ENCODE data around the gene CHID1.

The CHID1 gene

DNA sequence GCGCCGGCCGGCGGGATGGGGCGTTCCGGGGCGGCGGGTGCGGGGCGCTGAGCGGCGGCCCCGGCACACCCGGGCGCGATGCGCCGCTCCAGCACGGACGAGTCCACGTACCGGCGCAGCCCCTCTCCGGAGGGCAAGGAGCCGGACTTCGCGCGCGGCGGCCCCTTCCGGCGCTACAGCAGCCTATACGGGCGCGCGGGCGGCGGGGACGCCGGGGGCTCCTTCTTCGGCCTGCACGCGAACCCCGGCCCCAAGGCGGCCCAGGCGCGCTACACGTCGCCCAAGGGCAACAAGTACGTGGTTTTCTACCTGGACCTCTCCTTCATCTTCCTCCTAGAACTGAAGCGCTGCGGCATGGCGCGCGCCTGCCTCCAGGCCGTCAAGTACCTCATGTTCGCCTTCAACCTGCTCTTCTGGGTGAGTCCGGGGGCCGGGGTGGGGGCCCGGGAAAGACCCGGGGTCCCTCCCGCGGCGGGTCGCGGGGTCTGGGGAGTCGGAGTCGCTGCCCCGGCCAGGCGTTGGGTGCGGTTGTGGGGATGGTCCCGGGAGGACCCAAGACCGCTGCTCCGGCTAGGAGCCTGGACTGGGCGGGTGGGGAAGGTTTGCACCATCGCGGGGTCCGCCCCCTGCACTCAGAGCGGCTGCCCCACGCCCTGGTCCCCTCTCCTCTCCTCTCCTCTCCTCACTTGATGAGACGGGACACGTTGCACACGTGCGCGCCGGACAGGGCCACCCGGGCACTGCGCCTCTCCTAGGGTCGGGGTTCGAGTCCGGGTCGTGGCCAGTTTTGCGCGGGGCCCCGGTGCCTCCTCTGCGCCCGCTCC, 60.4 kb downstream of the CHID1 start:
- no peak for DNase-seq
- no peak for ATAC-seq

DNA sequence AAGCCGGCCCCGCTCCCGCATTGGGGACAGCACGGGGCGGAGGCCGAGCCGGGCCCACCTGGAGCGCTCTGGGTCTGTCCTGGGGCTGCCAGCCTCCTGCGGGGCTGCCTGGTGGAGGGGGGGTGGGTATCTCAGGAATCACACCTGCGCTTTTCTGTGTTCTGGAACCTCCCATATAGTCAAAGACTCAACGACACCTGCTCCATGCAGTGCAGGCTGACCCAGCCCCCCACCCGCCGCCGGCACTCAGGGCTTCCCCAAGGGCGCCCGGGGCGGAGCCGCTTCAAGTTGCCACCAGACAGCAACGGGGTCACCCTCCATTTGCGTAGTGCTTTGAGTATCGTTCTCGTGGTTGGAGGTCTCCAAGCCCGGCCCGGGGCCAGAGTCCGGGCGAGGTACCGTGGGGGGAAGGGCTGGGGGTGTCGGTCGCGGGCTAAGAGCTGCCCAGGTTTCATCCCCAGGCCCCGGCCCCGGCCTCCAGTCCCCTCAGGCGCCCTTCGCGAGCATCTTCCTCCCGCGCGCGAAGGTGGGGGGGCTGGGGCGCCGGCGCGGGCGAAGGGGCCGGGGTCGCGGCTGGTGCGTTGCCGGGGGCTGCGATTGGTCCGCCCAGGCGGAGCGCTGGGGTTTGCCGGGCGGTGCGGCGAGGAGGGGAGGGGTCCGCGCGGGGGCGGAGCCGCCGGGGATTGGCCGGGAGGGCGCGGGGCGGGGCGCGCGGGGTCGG, 61.3 kb downstream of the CHID1 start:
- no peak for ATAC-seq

DNA sequence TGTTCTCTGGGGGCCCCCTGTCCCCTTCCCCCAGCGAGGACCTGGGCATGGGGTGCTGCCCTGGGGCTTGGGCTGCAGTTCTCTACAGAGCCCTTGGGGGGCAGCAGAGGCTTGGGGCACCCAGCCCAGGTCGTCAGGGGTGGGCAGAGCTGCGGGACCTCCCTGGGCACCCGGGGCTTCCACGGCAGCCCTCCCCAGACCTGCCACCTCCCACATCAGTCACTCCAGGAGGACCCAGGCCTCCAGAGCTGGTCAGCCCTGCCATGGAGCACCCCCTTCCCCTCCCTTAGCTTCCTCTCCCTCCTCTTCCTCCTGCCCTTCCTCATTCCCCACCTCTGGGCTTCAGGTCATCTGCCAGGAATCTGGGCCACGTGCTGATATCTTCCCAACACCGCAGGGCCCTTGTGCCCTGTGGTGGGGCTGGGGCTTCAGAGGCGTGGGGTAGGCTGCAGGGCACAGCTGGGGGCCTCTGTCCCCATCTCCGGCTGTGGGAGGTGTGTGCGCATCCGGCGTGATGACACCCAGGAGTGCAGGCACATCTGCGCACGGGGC, 62.2 kb downstream of the CHID1 start:
- ATAC-seq (peak; percentile 56), DNase-seq (peak; percentile 81)

More for the DNA sequence above, 61.3 kb downstream of the CHID1 start:
- peak; percentile 43 for DNase-seq

DNA sequence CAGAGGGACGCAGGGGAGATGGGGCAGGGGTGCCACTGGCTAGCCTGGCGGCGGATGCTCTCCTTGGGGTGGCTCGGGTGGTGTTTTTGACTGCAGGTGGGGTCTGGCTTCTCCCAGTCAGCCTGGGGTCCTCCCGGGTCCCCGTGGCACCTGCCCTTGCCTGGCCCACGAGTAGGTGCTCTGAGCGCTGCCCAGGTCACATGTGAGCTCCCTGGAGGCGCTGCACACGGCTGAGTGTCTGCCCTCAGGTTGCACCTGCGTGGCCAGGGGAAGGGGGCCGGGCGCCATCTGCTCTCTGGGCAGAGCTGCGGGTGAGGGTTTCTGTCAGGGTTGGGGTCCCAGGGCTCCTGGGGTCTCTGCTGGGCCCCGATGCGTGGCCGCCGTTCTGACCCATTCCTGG, 62.7 kb downstream of the CHID1 start:
- ATAC-seq = no peak
- no peak for DNase-seq

DNA sequence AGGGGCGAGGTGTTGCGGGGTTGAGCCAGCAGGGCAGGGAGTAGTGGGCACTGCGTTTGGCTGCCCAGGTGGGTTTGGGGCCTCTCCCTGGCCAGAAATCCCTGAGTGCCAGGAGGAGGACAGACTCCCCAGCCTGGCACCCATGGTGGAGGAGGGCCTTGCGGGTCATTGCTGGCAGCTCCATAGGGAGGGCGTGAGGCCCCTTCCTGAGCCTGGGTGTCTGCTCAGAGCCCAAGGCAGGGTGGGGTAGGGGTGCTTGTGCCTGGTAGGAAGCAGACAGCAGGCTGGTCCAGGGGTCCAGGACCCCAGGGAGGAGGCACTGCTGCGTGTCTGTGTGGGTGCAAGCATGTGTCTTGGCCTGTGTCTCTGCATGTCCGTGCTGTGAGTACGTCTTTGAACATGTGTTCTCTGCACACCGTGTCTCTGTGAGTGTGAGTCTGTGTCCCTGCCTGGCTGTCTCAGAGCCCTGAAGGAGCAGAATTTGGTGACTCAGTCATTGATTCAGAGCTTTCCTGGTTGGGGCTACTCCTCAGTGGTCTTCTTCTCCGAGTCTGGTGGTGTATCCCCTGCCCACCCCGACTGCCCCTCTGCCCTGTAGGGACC, 64.0 kb downstream of the CHID1 start:
- DNase-seq (no peak), ATAC-seq (no peak)

DNA sequence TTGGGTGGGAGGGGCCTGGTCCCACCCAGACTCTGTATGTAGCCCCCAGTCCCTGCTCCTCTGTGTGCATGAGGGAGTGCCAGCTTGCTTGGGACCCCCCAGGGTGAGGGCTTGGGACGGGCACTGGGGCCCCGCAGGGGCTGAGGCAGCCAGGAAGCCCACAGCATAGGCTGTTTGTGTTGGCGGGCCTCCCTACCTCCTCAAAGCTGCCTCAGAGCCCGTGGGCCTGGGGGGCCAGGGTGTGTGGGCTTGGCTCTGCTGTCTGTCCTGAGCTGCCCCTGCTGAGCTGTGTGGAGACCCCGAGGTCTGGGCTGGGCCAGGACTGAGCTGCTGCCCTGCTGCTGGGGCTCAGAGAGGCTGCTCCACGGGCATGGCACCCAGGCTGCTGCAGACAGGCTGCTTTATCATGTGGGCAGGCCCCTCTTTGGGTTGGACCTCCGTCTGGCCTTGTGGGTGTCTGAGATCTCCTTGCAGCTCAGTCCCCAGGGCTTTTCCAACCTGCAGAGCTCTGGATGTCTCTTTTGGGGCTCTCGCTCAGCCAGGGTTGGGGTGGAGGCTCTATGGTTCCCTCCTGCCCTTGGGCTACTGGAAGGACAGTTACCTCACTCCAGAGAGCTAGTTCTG, 64.6 kb downstream of the CHID1 start:
- DNase-seq (no peak), ATAC-seq (no peak)

DNA sequence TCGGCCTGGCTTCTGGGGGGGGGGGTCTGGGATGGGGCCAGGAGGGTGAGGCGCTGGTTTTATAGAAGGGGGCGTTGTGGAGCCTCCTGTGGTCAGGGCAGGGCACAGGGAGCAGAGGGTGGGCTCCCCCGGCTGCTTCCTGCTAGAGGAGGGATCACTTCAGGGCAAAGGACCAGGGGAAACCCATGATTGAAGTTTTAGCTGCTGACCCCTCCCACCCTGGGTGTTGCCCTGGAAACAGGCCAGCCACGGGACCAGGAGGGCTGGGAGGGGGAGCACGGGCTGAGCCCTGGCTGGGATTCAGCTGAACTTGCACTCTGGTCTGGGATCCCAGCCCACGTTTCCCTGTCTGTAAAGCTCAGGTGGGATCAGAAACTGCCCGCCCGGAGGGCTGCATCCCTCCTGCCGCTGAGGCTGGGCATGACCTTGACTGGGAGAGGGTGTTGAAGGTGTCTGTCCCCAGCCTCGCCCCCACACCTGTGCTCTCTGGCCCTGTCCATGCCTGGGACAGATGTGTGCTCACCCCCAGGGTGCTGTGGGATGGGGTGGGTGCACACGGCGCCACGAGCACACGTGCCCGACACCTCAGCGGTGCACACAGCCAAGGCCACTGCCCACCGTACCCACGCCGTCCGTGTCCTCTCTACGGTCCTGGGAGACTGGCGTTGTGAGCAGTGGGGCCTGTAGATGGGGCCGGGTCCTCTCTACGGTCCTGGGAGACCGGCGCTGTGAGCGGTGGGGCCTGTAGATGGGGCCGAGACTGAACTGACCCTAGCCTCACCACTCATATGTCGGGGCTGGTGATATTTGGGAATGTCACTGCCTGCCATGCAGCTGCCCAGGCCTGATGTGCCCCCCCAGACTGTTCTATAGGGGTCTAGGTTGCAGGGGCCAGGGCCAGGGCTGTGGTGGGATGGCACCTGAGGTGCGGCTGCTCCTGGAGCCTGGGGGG, 65.6 kb downstream of the CHID1 start:
- peak; percentile 57 for DNase-seq

DNA sequence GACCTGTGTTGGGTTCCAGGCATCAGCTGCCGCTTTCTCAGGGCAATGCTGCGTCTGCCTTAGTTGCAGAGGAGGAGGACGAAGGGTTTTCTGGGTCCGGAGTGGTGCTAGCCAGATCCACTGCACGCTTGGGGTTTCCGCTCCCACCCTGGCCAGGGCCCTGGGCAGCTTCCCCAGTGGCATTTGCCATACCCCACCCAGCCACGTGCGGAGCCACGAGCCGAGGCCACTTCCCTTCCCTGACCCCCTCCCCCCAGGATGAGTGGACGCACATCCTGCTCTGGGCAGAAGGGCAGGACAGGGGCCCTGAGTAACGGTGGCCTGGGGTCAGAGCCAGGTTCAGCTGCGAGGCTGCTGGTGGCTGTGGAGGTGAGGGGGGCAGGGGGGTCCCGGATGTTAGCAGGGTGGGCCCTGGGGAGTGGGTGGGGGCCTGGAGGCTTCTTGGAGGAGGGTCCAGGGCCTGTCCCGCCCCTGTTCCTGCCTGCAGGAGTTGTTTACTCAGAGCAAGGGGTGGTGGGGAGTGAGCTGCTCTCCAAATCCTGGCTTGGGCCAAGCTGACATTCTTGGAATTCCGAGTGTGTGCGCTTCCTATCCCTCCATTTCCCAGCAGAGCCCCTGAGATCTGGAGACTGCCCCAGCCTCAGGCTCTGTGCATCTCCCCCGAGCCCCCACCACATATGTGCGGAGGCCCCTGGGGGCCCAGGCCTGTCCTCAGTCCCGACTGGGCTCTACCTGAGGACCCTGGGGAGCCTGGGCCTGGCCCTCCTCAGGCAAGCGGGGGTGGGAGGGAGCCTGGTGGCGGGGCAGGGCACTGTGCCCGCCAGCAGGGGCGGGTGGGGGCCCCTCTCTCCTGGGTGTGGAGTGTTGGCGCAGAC, 66.6 kb downstream of the CHID1 start:
- ATAC-seq (no peak), DNase-seq (peak; percentile 46)

More for the DNA sequence above, 65.6 kb downstream of the CHID1 start:
- no peak for ATAC-seq

DNA sequence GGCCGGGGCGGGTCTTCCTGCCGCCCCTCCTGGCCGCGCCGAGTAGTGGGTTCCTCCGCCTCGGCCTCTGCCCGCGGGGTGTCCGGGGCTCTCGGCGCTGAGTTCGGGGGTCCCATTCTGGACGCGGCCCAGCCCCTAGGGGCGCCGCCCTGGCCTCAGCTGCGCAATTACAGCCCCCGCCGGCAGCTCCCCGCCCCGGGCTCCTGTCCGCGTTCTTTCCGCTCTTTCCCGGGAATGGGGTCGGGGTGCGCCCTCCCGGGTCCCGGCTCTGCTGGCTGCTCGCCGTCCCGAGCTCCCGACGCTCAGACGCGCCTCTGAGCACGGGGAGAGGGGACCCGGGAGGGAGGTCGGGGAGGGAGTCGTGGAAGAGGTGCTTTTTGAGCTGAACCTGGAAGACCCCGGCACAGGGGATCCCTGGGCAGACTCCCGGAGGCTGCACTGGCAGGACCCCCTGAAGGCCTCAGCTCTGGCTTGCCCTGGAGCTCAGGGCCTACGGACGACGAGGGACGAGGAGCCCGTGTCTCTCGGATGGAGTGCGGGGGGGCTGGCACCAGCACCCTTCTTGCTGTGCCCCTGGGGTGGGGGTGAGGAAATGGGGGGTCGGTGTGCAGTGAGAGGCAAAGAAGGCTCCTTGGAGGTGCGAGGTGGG, 67.4 kb downstream of the CHID1 start:
- ATAC-seq (no peak), DNase-seq (no peak)

DNA sequence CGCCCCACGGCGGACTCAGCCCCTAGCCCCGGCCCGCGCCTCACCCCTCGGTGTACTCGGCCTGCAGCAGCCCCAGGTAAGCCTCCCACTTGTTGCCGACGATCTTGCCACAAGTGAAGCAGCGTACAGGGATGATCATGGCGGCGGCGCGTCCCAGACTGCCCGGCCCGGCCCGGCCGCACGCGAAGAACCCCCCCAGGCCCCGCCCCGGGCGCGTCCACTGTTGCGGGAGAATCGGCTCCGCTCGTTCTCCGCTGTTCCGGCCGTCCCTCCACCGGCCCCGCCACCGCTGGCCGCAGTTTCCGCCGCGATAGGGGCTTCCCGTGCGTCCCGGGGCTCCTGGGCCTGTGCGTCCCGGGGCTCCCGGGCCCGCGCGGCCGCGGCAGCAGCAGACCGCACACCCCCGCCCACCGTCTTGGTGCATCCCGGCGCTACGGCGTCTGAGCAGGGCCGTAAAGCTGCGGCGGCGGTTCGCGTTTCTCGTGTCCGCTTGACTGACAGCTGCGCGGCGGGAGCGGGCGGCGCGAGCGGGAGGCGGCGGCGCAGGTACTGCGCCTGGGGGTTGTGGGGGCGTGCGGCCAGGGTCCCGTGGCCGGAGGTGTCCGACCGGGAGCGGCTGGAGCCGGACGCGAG, 68.1 kb downstream of the CHID1 start, which contains the start of the genes POLR2L and TSPAN4:
POLR2L (minus strand) TSS at position 160 of the 633 bp plus-strand sequence; CDS start at position 139, 21 bp downstream.
TSPAN4 (plus strand) TSS at position 483 of the 633 bp plus-strand sequence. CDS start 7,453 bp downstream, outside the sequence.
- peak; percentile 93 for DNase-seq
- peak; percentile 70 for ATAC-seq

DNA sequence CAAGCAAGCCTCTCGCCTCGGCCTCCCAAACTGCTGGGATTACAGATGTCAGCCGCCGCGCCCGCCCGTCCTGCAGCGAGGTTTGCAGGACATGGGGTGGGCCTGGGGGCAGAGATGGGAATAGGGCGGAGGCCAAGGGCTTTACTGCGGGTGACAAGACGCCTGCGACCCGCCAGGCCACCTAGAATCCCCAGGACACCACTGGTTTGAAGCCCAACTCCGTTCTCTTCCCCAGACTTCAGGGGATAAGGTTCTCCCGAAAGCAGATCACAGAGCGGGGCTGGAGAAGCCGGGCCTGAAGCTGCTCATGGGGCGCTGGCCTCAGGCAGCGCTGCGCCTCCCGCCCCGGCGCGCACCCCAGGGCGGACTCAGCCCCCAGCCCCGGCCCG, 68.6 kb downstream of the CHID1 start:
- ATAC-seq = peak; percentile 13

DNA sequence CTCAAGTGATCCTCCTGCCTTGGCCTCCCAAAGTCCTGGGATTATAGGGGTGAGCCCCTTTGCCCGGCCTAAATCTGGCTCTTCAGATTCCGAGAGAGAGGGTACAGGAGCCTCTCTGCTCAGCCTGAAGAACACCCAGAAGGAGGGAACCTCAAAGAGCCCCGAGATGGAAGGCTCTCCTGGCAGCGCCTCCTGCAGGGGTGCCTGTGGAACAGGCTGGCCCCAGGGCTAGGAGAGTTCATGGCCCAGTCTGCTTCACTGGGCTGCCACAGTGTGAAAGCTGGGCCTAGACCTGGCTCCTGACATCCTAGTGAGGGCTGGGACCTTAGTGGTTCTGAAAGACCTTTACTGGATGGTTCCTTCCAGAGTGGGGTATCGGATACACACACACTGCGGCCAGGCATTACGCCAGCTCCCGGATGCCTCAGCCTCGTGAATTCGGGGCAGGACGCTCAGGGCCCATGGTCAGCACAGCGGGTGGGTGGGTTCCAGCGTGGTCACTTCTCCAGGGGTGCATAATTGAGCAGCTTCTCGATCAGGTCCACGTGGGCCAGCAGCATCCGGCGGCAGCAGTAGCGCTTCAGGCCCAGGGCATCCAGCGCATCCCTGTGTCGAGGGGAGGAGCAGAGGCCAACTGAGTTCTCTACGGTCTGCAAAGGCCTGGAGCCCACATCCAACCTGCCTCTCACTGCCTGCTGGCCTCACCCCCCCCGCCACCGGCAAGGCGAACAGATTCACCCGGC, 70.6 kb downstream of the CHID1 start:
- DNase-seq (no peak), ATAC-seq (no peak)

More for the DNA sequence above, 68.6 kb downstream of the CHID1 start:
- no peak for DNase-seq

DNA sequence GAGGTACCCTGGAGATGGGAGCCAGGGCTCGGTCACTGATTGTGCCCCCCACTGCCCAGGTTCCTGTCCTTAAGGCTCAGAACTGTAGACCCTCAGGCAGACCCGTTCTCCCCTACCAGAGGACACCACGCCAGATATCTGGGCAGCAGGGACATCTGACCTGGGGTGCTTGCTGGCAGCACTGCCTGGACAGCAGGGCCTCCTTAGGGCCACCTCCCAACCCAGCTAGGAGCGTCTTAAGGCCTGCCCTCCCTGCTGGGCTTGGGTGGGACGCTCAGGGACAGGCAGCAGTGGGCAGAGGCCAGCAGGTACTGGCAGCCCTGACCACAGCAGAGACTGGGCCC, 71.4 kb downstream of the CHID1 start:
- ATAC-seq (no peak), DNase-seq (no peak)

DNA sequence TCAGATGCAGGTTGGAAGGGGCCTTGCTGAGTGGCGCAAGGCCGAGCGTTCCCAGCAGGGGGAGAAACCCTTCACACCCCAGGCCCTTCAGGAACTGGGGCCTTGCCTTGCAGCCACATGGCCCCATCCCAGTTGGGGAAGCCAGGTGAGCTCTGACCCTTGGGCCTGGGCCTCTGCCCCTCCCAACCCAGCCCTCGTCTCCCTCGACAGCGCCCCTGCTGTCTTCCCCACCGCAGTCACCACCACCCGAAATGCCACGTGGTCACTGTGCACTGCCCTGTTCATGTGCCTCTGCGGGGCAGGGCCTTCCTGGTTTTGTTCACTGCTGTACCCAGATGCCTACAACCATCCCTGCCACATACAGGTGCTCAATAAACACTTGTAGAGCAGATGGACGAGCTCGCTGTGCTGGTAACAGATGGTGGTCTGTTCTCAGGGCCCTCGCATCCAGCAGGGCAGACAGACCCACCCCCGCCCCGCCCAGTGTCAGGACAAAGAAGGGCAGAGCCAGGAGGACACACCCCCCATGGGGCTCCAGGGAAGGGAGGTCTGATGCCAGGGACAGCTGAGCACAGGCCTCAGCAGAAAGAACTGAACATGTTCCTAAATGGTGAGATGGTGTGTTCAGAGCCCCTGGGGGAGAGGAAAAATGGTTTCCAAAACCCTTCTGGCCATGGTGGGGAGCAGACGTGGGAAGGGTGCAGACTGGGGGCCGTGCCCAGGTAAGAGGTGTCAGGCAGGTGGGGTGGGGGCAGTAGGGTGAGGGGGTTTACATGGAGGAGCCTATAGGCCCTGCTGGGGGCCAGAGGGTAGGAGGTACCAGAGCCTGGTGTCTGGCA, 72.0 kb downstream of the CHID1 start:
- ATAC-seq = no peak
- no peak for DNase-seq

DNA sequence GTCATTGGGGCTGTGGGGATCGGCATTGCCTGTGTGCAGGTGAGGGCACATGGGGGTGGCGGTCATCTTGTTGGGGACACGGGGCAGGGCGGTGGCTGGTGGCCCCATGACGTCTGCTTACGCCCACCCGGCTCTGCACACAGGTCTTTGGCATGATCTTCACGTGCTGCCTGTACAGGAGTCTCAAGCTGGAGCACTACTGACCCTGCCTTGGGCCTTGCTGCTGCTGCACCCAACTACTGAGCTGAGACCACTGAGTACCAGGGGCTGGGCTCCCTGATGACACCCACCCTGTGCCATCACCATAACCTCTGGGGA, 72.7 kb downstream of the CHID1 start:
- DNase-seq (no peak), ATAC-seq (no peak)

DNA sequence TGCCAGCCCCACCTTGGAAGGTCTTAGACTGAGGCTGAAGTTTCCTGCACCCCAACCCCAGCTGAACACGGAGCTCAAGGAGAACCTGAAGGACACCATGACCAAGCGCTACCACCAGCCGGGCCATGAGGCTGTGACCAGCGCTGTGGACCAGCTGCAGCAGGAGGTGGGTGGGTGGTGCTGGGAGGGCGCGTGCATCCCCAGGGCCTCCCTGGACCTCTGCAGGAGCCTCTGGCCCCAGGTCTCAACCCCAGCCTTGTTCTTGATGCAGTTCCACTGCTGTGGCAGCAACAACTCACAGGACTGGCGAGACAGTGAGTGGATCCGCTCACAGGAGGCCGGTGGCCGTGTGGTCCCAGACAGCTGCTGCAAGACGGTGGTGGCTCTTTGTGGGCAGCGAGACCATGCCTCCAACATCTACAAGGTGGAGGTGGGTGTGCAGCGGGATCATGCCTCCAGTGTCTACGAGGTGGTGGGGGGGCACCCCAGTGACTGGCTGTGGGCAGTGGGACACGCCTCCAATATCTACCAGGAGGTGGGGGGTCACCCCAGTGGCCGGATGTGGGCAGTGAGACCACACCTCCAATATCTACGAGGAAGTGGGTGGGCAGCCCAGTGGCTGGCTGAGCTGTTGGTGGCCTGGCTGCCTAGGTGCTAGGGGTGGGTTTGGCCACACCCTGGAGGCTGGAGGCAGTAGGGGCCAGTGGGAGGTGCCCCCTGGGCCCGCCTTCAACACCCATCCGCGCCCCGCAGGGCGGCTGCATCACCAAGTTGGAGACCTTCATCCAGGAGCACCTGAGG, 73.2 kb downstream of the CHID1 start:
- DNase-seq (no peak), ATAC-seq (no peak)

DNA sequence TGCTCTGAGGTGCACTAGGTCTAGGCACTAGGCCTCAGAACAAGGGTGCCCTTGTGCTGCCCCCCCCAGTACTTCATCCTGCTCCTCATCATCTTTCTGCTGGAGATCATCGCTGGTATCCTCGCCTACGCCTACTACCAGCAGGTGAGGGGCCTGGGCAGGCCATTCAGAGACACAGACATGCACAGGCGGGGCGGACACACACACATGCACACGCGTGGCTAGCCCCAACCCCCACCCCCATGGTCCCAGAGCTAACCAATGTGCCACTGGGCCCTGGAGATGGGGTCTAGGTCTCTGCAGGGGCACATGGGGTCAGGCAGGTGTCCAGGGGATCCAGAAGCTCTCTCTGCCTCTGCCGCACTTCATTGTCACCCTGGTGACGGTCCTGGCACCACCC, 73.9 kb downstream of the CHID1 start:
- no peak for ATAC-seq

More for the DNA sequence above, 73.9 kb downstream of the CHID1 start:
- DNase-seq = no peak
